ENCODE results near the gene KLKB1. TPM values are rescaled to one million over a fixed set of nuclear protein-coding genes. Genes with fewer than 3 reads are reported as not detected.

Gene KLKB1
- not detected for total RNA-seq

DNA sequence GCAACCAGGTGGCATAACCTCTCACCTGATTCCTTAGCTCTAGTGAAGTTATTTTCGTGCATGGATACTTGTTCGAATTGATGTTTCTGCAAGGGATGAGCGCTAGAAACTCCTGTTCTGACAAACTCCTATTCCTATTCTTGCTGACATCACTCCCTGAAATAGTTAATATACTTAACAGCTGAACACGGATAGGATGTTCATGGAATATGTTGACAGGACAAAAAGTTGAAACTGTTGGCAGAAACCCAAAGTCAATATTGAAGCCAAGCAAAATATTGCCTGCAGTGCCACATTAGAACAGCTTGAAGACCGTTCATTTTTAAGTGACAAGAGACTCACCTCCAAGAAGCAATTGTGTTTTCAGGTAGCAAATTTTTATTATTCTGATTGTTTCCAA, at the start of gene KLKB1:
TSS of gene KLKB1 (plus strand) at position 287 of the 400 bp plus-strand sequence. CDS start 689 bp downstream, outside the sequence.
- DNase-seq: no peak
- Mint-ChIP-seq H3K4me1 (ENCODE audit: low read depth) (no peaks in the 10 kb centered on the region), H3K27ac (no peak within 1 kb of the TSS), H3K27me3 (peaks cover 6% of the 10 kb centered on the region), H3K9me3 (peaks cover 23% of the 10 kb centered on the region), H3K36me3 (peaks cover 22% of the 10 kb centered on the region), H3K4me3 (no peak within 1 kb of the TSS)
- intact Hi-C loops (cut with micrococcal nuclease): no loop called here
- ChIA-PET POLR2A (no interaction called here), CTCF (no interaction called here)

DNA sequence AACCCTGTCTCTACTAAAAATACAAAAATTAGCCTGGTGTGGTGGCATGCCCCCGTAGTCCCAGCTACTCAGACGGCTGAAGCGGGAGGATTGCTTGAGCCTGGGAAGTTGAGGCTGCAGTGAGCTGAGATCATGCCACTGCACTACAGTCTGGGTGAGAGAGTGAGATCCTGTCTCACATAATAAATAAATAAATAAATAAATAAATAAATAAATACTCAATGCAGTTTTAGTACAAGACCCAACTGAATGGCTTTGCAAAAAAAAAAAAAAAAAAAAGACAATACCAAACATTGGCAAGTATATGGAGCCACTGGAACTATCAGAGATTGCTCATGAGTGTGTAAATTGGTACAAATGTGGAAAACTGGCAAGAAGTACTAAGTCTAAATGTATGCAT, 39.2 kb upstream of the KLKB1 start:
- no peak overlapping the region for H3K4me3 Mint-ChIP-seq
- H3K9me3 Mint-ChIP-seq: peaks cover 2% of the 10 kb centered on the region
- H3K27me3 Mint-ChIP-seq: peaks cover 5% of the 10 kb centered on the region
- no peak overlapping the region for H3K27ac Mint-ChIP-seq
- CTCF ChIA-PET: interaction anchor here (1.8 kb wide), 1 partner anchor 16 kb away, joined by 7 read pairs; no protein-coding TSS in a partner anchor
- POLR2A ChIA-PET: no interaction called here
- intact Hi-C loops (cut with micrococcal nuclease): no loop called here
- DNase-seq: no peak
- H3K36me3 Mint-ChIP-seq: peaks cover 2% of the 10 kb centered on the region
- H3K4me1 Mint-ChIP-seq (ENCODE audit: low read depth): peaks cover 33% of the 10 kb centered on the region

DNA sequence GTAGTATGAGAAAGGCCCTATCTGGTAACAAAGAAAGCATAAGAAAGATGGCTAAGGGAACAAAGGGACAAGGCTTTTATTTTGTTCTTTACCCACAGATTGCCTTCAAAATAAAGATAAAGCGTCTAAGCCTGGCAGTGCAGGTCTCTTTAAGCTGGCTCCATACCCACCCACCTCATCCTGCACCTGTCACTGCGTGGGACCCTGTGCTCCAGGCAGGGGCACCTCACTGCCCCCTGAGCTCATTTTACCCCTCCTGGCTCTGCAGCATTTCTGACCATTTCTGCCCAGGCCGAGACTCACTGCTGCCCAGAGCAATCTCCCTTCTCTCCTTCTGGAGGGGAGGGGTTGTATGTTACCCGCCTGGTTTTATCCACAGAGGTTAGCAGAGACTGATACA, 37.7 kb upstream of the KLKB1 start:
- Mint-ChIP-seq H3K4me3 (peak overlapping the region; percentile 84), H3K9me3 (no peaks in the 10 kb centered on the region), H3K27ac (peak overlapping the region; percentile 91), H3K4me1 (ENCODE audit: low read depth) (peaks cover 34% of the 10 kb centered on the region), H3K27me3 (peaks cover 3% of the 10 kb centered on the region), H3K36me3 (peaks cover 2% of the 10 kb centered on the region)
- DNase-seq: no peak
- ChIA-PET CTCF (interaction anchor here (1.8 to 4.9 kb wide), 2 partner anchors 12 to 14 kb away, joined by 7 to 42 read pairs; no protein-coding TSS in a partner anchor), POLR2A (no interaction called here)
- intact Hi-C loops (cut with micrococcal nuclease): loop anchor here (2.0 to 10.0 kb wide), 4 partner anchors 29 to 985 kb away; partner anchors contain the start of genes CCDC110, CFAP97 and SNX25

DNA sequence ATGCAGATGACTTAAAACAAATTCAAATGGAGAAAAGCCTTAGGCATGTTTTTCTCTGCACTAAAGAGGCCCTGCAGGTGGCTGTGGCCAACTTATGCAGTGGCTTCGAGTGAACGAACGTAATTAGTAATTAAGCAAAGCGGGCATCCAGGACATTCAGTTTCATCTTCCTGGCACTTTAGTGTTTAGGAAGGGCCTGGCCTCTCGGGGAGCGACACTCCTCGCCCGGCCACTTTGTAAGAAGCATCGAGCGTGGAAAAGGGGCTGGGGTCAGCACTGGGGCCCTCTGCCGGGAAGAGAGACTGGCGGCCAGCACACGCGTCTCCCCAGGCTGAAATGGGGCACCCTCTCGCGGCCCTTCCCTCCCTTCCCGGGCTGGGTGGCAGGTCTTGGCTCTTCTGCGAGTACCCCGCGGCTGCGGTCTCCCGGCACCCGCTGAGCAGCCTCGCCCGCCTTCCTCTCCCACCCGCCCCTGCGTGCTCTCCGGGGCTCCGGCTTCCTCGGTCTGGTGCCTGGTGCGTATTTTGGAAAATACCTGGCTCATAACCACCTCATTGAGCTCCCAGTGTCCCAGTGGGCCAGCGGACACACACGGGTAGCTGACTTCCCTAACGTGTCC, 36.6 kb upstream of the KLKB1 start:
- peak; percentile 57 for DNase-seq
- ChIA-PET POLR2A (interaction anchor here (1.4 to 3.0 kb wide), 2 partner anchors 11 to 13 kb away, joined by 5 to 15 read pairs; no protein-coding TSS in a partner anchor), CTCF (interaction anchor here (1.2 to 4.9 kb wide), 4 partner anchors 11 to 122 kb away, joined by 4 to 42 read pairs (median 14); partner anchors contain the start of gene TLR3)
- intact Hi-C loops (cut with micrococcal nuclease): loop anchor here (1.0 to 10.0 kb wide), 5 partner anchors 14 to 986 kb away; partner anchors contain the start of genes CCDC110, CFAP97 and SNX25
- Mint-ChIP-seq H3K27me3 (no peaks in the 10 kb centered on the region), H3K9me3 (no peaks in the 10 kb centered on the region), H3K4me3 (peak overlapping the region; percentile 84), H3K27ac (peak overlapping the region; percentile 91), H3K36me3 (peaks cover 9% of the 10 kb centered on the region), H3K4me1 (ENCODE audit: low read depth) (peaks cover 34% of the 10 kb centered on the region)

DNA sequence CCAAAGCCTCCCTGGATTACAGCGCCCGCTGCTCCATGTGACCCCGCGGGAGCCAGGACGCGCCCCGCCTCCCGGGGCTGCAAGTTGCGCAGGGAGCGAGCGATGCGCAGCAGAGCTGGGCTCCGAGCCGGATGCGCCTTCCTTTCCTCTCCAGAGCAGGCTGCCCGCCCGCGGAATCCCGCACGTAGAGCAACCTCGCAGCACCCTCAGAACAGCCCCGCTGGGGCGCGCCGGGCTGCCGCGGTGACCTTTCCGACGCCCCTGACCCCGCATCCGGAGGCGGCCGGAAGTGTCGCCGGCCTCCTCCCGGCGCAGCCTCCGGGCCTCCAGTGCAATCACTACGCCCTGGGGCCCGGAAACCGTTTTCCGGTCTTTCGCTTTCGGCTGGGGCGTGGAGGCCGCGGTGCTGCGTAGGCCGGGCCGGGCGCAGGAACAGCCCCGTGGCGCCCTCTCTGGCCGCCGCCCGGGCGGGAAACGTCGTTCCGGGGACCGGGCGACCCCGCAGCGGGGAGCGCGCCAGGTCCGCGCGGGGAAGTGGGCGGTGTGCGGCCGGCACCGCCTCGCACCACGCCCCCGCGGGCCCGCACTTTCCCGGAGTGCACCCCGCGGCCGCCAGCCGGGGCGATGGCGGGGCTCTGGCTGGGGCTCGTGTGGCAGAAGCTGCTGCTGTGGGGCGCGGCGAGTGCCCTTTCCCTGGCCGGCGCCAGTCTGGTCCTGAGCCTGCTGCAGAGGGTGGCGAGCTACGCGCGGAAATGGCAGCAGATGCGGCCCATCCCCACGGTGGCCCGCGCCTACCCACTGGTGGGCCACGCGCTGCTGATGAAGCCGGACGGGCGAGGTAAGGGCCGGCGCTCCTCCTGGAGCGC, 35.9 kb upstream of the KLKB1 start, which contains the start of gene CYP4V2:
TSS of gene CYP4V2 (plus strand) at position 368 of the 866 bp plus-strand sequence. CDS start at position 625, 257 bp downstream.
- Mint-ChIP-seq H3K4me1 (ENCODE audit: low read depth) (peaks cover 34% of the 10 kb centered on the region), H3K36me3 (peaks cover 14% of the 10 kb centered on the region), H3K27me3 (no peaks in the 10 kb centered on the region), H3K4me3 (peak within 1 kb of the TSS; percentile 93), H3K9me3 (no peaks in the 10 kb centered on the region), H3K27ac (peak within 1 kb of the TSS; percentile 92)
- ChIA-PET CTCF (interaction anchor here (0.6 to 4.9 kb wide), 6 partner anchors 10 to 413 kb away, joined by 3 to 42 read pairs (median 7); partner anchors contain the start of gene TLR3), POLR2A (interaction anchor here (1.4 to 3.0 kb wide), 2 partner anchors 11 to 12 kb away, joined by 5 to 15 read pairs; no protein-coding TSS in a partner anchor)
- intact Hi-C loops (cut with micrococcal nuclease): loop anchor here (1.0 to 10.0 kb wide), 5 partner anchors 13 to 987 kb away; partner anchors contain the start of genes CCDC110, CFAP97 and SNX25
- DNase-seq: peak; percentile 90

DNA sequence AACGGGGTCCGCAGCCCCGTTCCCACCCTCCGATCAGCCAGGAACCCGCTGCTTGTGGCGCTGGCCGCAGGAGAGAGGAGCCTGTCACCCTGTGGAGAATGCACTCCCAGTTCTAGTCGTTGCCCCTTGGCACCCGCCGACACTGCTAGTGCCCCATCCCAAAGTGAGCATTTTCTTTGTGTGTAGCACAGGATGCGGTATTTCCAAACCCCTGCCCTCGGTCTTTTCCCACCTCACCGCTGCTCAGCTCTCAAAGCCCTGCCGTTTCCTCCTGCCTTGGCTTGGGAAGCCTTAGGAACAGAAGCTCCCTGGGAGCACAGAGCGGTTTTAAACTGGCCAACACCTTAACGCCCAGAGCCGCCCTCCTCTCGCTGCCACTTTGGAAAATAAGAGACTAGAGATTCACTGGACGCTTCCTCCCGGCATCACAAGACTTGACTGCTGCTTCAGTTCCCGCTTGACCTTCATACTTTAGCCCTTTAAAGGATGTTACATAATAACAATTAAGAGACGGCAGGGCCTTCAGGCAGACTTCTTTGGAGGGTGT, 35.2 kb upstream of the KLKB1 start:
- peaks cover 36% of the 10 kb centered on the region for H3K4me1 Mint-ChIP-seq (ENCODE audit: low read depth)
- no peaks in the 10 kb centered on the region for H3K9me3 Mint-ChIP-seq
- intact Hi-C loops (cut with micrococcal nuclease): loop anchor here (10.0 kb wide), 1 partner anchor 987 kb away; the partner anchor contains the start of genes CFAP97 and SNX25
- ChIA-PET POLR2A (interaction anchor here (1.4 to 3.0 kb wide), 3 partner anchors 10 to 22 kb away, joined by 4 to 15 read pairs (median 5); no protein-coding TSS in a partner anchor), CTCF (interaction anchor here (0.6 to 4.9 kb wide), 5 partner anchors 10 to 412 kb away, joined by 3 to 42 read pairs (median 10); partner anchors contain the start of gene TLR3)
- DNase-seq: peak; percentile 54
- peak overlapping the region; percentile 92 for H3K27ac Mint-ChIP-seq
- peak overlapping the region; percentile 93 for H3K4me3 Mint-ChIP-seq
- H3K36me3 Mint-ChIP-seq: peaks cover 17% of the 10 kb centered on the region
- no peaks in the 10 kb centered on the region for H3K27me3 Mint-ChIP-seq

DNA sequence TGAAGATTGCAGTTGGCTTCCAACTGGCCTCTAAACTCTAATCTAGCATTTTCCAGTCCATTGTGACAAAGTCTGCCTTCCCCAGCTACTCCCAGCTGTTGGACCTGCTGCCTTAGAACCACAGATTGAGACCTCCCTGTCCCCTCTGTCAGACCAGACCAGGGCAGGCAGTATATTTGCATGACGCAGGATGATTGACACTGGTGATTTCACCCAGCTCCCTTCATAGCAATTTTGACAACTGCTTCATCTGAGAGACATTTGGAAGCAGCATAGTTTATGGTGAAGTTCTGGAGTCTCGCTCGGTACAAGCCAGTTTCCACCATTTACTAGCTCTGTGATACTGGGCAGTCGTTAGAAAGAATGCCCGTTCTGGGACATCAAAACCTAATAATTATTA, 33.5 kb upstream of the KLKB1 start:
- H3K9me3 Mint-ChIP-seq: no peaks in the 10 kb centered on the region
- no peak overlapping the region for H3K4me3 Mint-ChIP-seq
- ChIA-PET CTCF (interaction anchor here (0.6 to 4.9 kb wide), 3 partner anchors 8 to 43 kb away, joined by 3 to 42 read pairs (median 19); no protein-coding TSS in a partner anchor), POLR2A (no interaction called here)
- no peak for DNase-seq
- H3K27ac Mint-ChIP-seq: no peak overlapping the region
- no peaks in the 10 kb centered on the region for H3K27me3 Mint-ChIP-seq
- H3K4me1 Mint-ChIP-seq (ENCODE audit: low read depth): peaks cover 35% of the 10 kb centered on the region
- intact Hi-C loops (cut with micrococcal nuclease): loop anchor here (10.0 kb wide), 1 partner anchor 989 kb away; the partner anchor contains the start of genes CFAP97 and SNX25
- peaks cover 17% of the 10 kb centered on the region for H3K36me3 Mint-ChIP-seq

DNA sequence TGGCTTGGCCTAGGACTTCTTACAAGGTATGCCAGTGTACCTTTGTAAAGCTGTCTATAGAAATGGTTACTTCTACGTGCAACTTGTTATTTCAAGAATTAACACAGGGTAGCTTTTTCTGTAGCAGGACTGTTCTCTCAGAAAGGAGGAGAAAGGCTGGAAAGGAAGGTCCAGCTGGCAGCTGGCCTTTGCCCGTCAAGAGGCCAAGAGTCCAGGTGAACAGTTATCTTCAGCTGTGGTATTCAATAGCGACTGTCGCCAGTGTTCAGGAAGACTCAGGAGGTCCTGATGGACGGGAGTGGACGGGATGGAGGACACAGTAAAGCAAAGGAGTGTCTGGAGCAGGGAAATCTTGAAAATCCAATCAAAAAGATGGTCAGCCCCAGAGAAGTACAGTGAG, 31.2 kb upstream of the KLKB1 start:
- Mint-ChIP-seq H3K4me1 (ENCODE audit: low read depth) (peaks cover 20% of the 10 kb centered on the region), H3K4me3 (no peak overlapping the region), H3K27me3 (no peaks in the 10 kb centered on the region), H3K9me3 (no peaks in the 10 kb centered on the region), H3K36me3 (peaks cover 17% of the 10 kb centered on the region), H3K27ac (no peak overlapping the region)
- intact Hi-C loops (cut with micrococcal nuclease): loop anchor here (10.0 kb wide), 1 partner anchor 991 kb away; the partner anchor contains the start of genes CFAP97 and SNX25
- no peak for DNase-seq
- ChIA-PET POLR2A (no interaction called here), CTCF (interaction anchor here (1.5 kb wide), 1 partner anchor 10 kb away, joined by 4 read pairs; no protein-coding TSS in a partner anchor)

DNA sequence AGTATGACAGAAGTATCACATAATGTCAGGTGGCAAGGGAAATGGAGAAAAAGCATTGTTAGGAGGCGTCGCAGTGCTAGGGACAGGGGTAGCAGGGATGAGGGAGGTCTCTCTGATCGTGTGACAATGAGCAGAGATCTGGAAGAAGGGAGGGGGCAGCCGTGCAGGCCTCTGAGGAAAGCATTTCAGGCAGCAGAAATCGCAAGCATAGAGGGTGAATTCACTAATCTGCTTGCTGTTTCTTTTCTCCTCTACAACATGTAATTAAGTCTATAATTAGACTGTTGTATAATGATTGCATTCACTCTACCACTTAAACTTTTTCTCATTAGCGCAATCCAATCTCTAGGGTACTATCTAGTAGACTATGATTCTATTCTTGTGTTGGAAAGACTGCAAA, 26.8 kb upstream of the KLKB1 start:
- ChIA-PET CTCF (no interaction called here), POLR2A (no interaction called here)
- peaks cover 27% of the 10 kb centered on the region for H3K4me1 Mint-ChIP-seq (ENCODE audit: low read depth)
- H3K27ac Mint-ChIP-seq: no peak overlapping the region
- no peaks in the 10 kb centered on the region for H3K27me3 Mint-ChIP-seq
- intact Hi-C loops (cut with micrococcal nuclease): loop anchor here (5.0 kb wide), 1 partner anchor 773 kb away; the partner anchor contains the start of gene UFSP2
- H3K9me3 Mint-ChIP-seq: no peaks in the 10 kb centered on the region
- peaks cover 10% of the 10 kb centered on the region for H3K36me3 Mint-ChIP-seq
- no peak overlapping the region for H3K4me3 Mint-ChIP-seq
- no peak for DNase-seq

DNA sequence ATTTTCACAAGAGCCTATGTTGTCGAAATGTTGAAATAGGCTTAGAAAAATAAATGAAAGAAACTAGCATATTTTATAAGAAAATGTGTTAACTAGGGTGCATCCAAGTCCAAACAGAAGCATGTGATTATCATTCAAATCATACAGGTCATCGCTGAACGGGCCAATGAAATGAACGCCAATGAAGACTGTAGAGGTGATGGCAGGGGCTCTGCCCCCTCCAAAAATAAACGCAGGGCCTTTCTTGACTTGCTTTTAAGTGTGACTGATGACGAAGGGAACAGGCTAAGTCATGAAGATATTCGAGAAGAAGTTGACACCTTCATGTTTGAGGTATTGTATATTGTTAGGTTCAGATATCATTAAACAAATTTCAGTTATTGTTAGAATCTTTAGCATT, 26.3 kb upstream of the KLKB1 start:
- intact Hi-C loops (cut with micrococcal nuclease): loop anchor here (1.0 to 5.0 kb wide), 2 partner anchors 133 to 774 kb away; partner anchors contain the start of gene UFSP2
- Mint-ChIP-seq H3K27me3 (no peaks in the 10 kb centered on the region), H3K4me3 (no peak overlapping the region), H3K27ac (no peak overlapping the region), H3K4me1 (ENCODE audit: low read depth) (peaks cover 27% of the 10 kb centered on the region), H3K9me3 (no peaks in the 10 kb centered on the region), H3K36me3 (peaks cover 5% of the 10 kb centered on the region)
- DNase-seq: no peak
- CTCF ChIA-PET: interaction anchor here (1.3 to 1.9 kb wide), 4 partner anchors 10 to 132 kb away, joined by 4 to 42 read pairs (median 8); partner anchors contain the start of genes CYP4V2 and TLR3
- POLR2A ChIA-PET: no interaction called here

Data from activated CD4-positive, alpha-beta memory T cell treated with anti-CD3 and anti-CD28 coated beads for 36 hours (primary cell).